Activated CD4-positive, alpha-beta T cell treated with anti-CD3 and anti-CD28 coated beads, Interleukin-2, amount 50 U/mL, for 16 hours (primary cell): ENCODE results near the gene EXOSC7.
"Not testable (repeated sequence)": the region's sequence is repeated elsewhere in the genome, so short reads cannot be mapped to it uniquely, and the experiment has no call there.

Experiments
- DNase-seq: peaks from one replicate; pipeline ENCODE4 v3.0.0-alpha.2; 2020

The EXOSC7 gene

GRCh38 chr3:44976002-44976815, at the start of gene EXOSC7, which contains the start of gene ZDHHC3:
EXOSC7 (plus strand) TSS chr3:44976244; CDS start chr3:44976278, 34 bp downstream.
ZDHHC3 (minus strand) TSS chr3:44976174; CDS start chr3:44959436, 16,738 bp downstream.
- peak; percentile 86 for DNase-seq

- no peak for DNase-seq
Measured at GRCh38 chr3:44926921-44927320, 49.1 kb upstream of the EXOSC7 start.

GRCh38 chr3:44927371-44927770, 48.7 kb upstream of the EXOSC7 start:
- no peak for DNase-seq

GRCh38 chr3:44929782-44930181, 46.3 kb upstream of the EXOSC7 start:
- DNase-seq, result no peak

GRCh38 chr3:44930911-44931310, 45.1 kb upstream of the EXOSC7 start:
- DNase-seq, result no peak

GRCh38 chr3:44931791-44932190, 44.3 kb upstream of the EXOSC7 start:
- no peak for DNase-seq

- no peak for DNase-seq
Measured at GRCh38 chr3:44932271-44932670, 43.8 kb upstream of the EXOSC7 start.

- no peak for DNase-seq
Measured at GRCh38 chr3:44932986-44933944, 42.8 kb upstream of the EXOSC7 start.

- DNase-seq, result no peak
Measured at GRCh38 chr3:44939581-44940036, 36.4 kb upstream of the EXOSC7 start.

- no peak for DNase-seq
Measured at GRCh38 chr3:44942202-44942921, 33.7 kb upstream of the EXOSC7 start.

- DNase-seq, result no peak
Measured at GRCh38 chr3:44948239-44948638, 27.8 kb upstream of the EXOSC7 start.

GRCh38 chr3:44949770-44950169, 26.3 kb upstream of the EXOSC7 start:
- DNase-seq, result not testable (repeated sequence)

GRCh38 chr3:44950275-44950734, 25.7 kb upstream of the EXOSC7 start:
- DNase-seq, result no peak

- no peak for DNase-seq
Measured at GRCh38 chr3:44952689-44953088, 23.4 kb upstream of the EXOSC7 start.

- no peak for DNase-seq
Measured at GRCh38 chr3:44954304-44954703, 21.7 kb upstream of the EXOSC7 start.

GRCh38 chr3:44954962-44955361, 21.1 kb upstream of the EXOSC7 start:
- DNase-seq, result no peak

- DNase-seq, result no peak
Measured at GRCh38 chr3:44955917-44956316, 20.1 kb upstream of the EXOSC7 start.

GRCh38 chr3:44957986-44958385, 18.1 kb upstream of the EXOSC7 start:
- no peak for DNase-seq

GRCh38 chr3:44958386-44958785, 17.7 kb upstream of the EXOSC7 start:
- no peak for DNase-seq

- DNase-seq, result peak; percentile 39
Measured at GRCh38 chr3:44960387-44961026, 15.5 kb upstream of the EXOSC7 start.

GRCh38 chr3:44961888-44962287, 14.2 kb upstream of the EXOSC7 start:
- DNase-seq, result no peak
